Transverse colon (tissue), 4 donors: ENCODE results near the gene BAHCC1. TPM values are rescaled to one million over a fixed set of nuclear protein-coding genes. Genes with fewer than 3 reads are reported as not detected.

Source experiments
- DNase-seq: peaks from one replicate; pipeline ENCODE4 v3.0.0-alpha.2; 2019
- H3K27ac ChIP-seq, 4 donors: fragments of 200-600 bp; sonication (generic); 2 replicates each; pipeline ENCODE4 v1.5.1; 2016 to 2018; ENCODE audit warnings: inconsistent platforms in 4 of 4
- H3K27me3 ChIP-seq: fragments of 200-600 bp; sonication (generic); 2 replicates; pipeline ENCODE4 v1.5.1; 2017; ENCODE audit warnings: inconsistent platforms
- H3K36me3 ChIP-seq, 4 donors: fragments of 200-600 bp; sonication (generic); 2 replicates each; pipeline ENCODE4 v1.5.1; 2017 to 2019; ENCODE audit warnings: inconsistent platforms in 4 of 4
- H3K4me1 ChIP-seq, 4 donors: fragments of 200-600 bp; sonication (generic); 2 replicates each; pipeline ENCODE4 v1.5.1; 2017 to 2020; ENCODE audit warnings: inconsistent platforms in 4 of 4
- H3K4me3 ChIP-seq, 4 donors: fragments of 200-600 bp; sonication (generic); 1 replicate in 1 of 4; 2 replicates in 3 of 4; pipeline versions ENCODE4 v1.5.1 to v1.6.1; 2017 to 2019; ENCODE audit warnings: inconsistent platforms in 4 of 4
- H3K9me3 ChIP-seq, 2 donors: fragments of 200-600 bp; sonication (generic); 2 replicates each; pipeline ENCODE4 v1.5.1; 2017 to 2019; ENCODE audit warnings: inconsistent platforms in 2 of 2
- CTCF ChIP-seq, 5 experiments: fragments of 200-600 bp in 3 of 5; fragments of 450-650 bp in 2 of 5; sonication (generic) in 3 of 5; IDR thresholded peaks; 1 replicate in 2 of 5; 2 replicates in 3 of 5; pipeline ENCODE4 v1.5.1; 2016 to 2017; ENCODE audit warnings: antibody characterized with exemption in 5 of 5, inconsistent platforms in 3 of 5, mild to moderate bottlenecking in 2 of 5, moderate library complexity in 1 of 5
- EP300 ChIP-seq: sonication (generic); formaldehyde crosslinking; IDR thresholded peaks from one replicate; pipeline ENCODE4 v1.6.1; 2017; ENCODE audit warnings: antibody characterized with exemption, low read depth
- POLR2A ChIP-seq: fragments of 450-650 bp; IDR thresholded peaks from one replicate; pipeline ENCODE4 v1.6.1; 2016; ENCODE audit warnings: antibody characterized with exemption, mild to moderate bottlenecking, moderate library complexity
- POLR2AphosphoS5 ChIP-seq, 3 donors: sonication (generic); formaldehyde crosslinking; IDR thresholded peaks; one replicate each; pipeline ENCODE4 v1.6.1; 2016; ENCODE audit warnings: antibody characterized with exemption in 3 of 3
- WGBS, 2 donors: methylation state at CpG; one replicate each; pipeline ENCODE4 v1.1.5; 2018; ENCODE audit warnings: low coverage in 1 of 2; 5-methylcytosine and 5-hydroxymethylcytosine counted together
- in situ Hi-C, 4 donors: fragments of 200-750 bp; cut with MboI; loops; one replicate each; pipeline versions ENCODE4 v1.15.0 to v1.15.1; 2017; ENCODE audit warnings: low sequenced_read_pairs in 3 of 4, low pct_ligation_motif_present in 1 of 4, low pct_unique_long_range_greater_than_20kb in 1 of 4
- intact Hi-C: fragments of 100-400 bp; cut with DNase I; formaldehyde crosslinking; loops from one replicate; pipeline ENCODE4 v1.15.1; 2023; ENCODE audit warnings: low total_unique reads
- total RNA-seq, 4 donors: library from RNA; depleted of rRNA; stranded (reverse); fragments of >200 nt; gene quantifications; one replicate each; pipeline ENCODE4 v1.1.0, GENCODE V29; 2016

Gene BAHCC1
- total RNA-seq, 4 donors from 2014 or later: 8.7 to 133 (median 12.4) TPM

GRCh38 chr17:81396722-81397313 lies 1.6 kb downstream of the BAHCC1 start:
- intact Hi-C loops: loop anchor here (10.0 kb wide), 1 partner anchor 102 kb away; the partner anchor contains the start of gene SLC38A10
- Histone ChIP-seq H3K27me3 (peaks cover 13% of the 10 kb centered on the region), H3K27ac (peak overlapping the region; percentile 95 to 99 (median 98)), H3K36me3 (no peaks in the 10 kb centered on the region), H3K9me3 (no peaks in the 10 kb centered on the region), H3K4me3 (peak overlapping the region; percentile 54 to 85 (median 70)), H3K4me1 (peaks cover 18 to 50% (median 41%) of the 10 kb centered on the region in 4 donors)
- peak in 1 of 3 donors; percentile 3 for TF ChIP-seq POLR2AphosphoS5 (IDR thresholded peaks at IDR 0.05)
- TF ChIP-seq CTCF (IDR thresholded peaks at IDR 0.05): no peak
- TF ChIP-seq POLR2A: peak; percentile 18
- no peak for DNase-seq
- WGBS, 2 donors: 6% methylated on average over 59 of the region's 61 CpGs; no CpG with 5 or more reads in 1 of the 2 donors
- in situ Hi-C loops: loop anchor here in 2 of 4 donors (10.0 to 25.0 kb wide), 3 partner anchors 62 to 110 kb away; partner anchors contain the start of gene SLC38A10 (in 1 of the 2)

- 3 to 10% methylated on average over 8 to 48 of the region's 49 CpGs for WGBS, 2 donors
- in situ Hi-C loops (loop anchor here in 2 of 4 donors (10.0 to 25.0 kb wide), 3 partner anchors 63 to 110 kb away; partner anchors contain the start of gene SLC38A10 (in 1 of the 2)), intact Hi-C loops (loop anchor here (10.0 kb wide), 1 partner anchor 103 kb away; the partner anchor contains the start of gene SLC38A10)
- no peaks in the 10 kb centered on the region for H3K9me3 ChIP-seq
- peak overlapping the region; percentile 54 to 85 (median 70) for H3K4me3 ChIP-seq
- peaks cover 13% of the 10 kb centered on the region for H3K27me3 ChIP-seq
- no peak for TF ChIP-seq POLR2A
- peak; percentile 27 to 56 (median 33) for TF ChIP-seq CTCF (IDR thresholded peaks at IDR 0.05)
- no peak for TF ChIP-seq EP300
- peak; percentile 47 for DNase-seq
- no peaks in the 10 kb centered on the region for H3K36me3 ChIP-seq
- H3K27ac ChIP-seq: peak overlapping the region; percentile 95 to 99 (median 98)
- H3K4me1 ChIP-seq: peaks cover 14 to 49% (median 37%) of the 10 kb centered on the region in 4 donors
Observed at GRCh38 chr17:81397314-81398175, 2.3 kb downstream of the BAHCC1 start.

GRCh38 chr17:81398176-81398831 lies 3.0 kb downstream of the BAHCC1 start:
- peaks cover 12 to 52% (median 38%) of the 10 kb centered on the region in 4 donors for H3K4me1 ChIP-seq
- no peaks in the 10 kb centered on the region for H3K36me3 ChIP-seq
- in situ Hi-C loops (loop anchor here in 2 of 4 donors (10.0 to 25.0 kb wide), 3 partner anchors 64 to 111 kb away; partner anchors contain the start of gene SLC38A10 (in 1 of the 2)), intact Hi-C loops (loop anchor here (10.0 kb wide), 1 partner anchor 104 kb away; the partner anchor contains the start of gene SLC38A10)
- H3K9me3 ChIP-seq: no peaks in the 10 kb centered on the region
- peaks cover 9% of the 10 kb centered on the region for H3K27me3 ChIP-seq
- TF ChIP-seq POLR2A: peak; percentile 48
- TF ChIP-seq CTCF (IDR thresholded peaks at IDR 0.05): no peak
- TF ChIP-seq POLR2AphosphoS5 (IDR thresholded peaks at IDR 0.05): no peak
- TF ChIP-seq EP300: no peak
- peak; percentile 55 for DNase-seq
- peak overlapping the region; percentile 7 to 85 (median 70) for H3K4me3 ChIP-seq
- peak overlapping the region; percentile 95 to 99 (median 98) for H3K27ac ChIP-seq
- WGBS, 2 donors: 7 to 12% methylated on average over 12 to 39 of the region's 48 CpGs
